DND-41 (cell line): ENCODE data around the gene CD1B.

ENCODE experiments used
- EZH2 ChIP-seq: IDR thresholded peaks from 3 replicates; pipeline ENCODE4 v1.6.1; 2012; ENCODE audit warnings: borderline replicate concordance, low read depth, mild to moderate bottlenecking, moderate library complexity, low read length, inconsistent platforms; ENCODE audit not compliant: severe bottlenecking
- TF ChIP-seq, protein P1 (sequence below): IDR thresholded peaks from 2 replicates; pipeline ENCODE4 v1.5.1; 2012; ENCODE audit warnings: borderline replicate concordance, low read length, moderate library complexity, mild to moderate bottlenecking; ENCODE audit not compliant: poor library complexity, severe bottlenecking; ENCODE audit errors: extremely low read depth

DNA sequence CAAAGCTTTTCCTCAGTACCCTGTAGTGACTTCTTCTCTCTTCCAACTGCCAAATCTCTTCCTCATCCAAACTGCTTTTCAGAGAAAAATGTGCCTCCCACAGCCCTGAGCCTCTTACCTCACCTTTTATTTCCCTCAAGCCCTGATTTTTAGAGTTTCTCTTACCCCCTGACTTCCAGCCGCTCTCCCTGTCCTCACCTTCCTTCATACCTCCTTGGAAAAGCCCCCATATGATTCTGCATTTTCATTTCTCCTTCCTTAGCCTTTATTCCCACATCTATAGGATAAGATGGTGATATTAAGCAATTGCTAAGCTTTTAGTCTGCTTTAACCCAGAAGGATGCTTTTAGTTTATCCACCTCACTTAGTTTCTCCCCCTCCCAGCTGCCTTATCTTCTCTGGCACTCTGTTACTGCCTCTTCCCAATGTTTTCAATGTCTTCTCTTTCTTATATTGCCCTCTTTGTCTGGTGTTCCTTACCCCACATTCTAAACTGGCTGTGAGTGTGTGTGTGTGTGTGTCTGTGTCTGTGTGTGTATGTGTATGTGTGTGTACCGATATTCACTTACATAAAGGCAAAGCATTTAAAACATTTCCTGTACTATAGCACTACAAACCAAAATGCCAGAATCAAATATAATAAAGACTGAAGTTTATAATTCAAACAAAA, at the start of gene CD1B:
- TF ChIP-seq, protein P1, sequence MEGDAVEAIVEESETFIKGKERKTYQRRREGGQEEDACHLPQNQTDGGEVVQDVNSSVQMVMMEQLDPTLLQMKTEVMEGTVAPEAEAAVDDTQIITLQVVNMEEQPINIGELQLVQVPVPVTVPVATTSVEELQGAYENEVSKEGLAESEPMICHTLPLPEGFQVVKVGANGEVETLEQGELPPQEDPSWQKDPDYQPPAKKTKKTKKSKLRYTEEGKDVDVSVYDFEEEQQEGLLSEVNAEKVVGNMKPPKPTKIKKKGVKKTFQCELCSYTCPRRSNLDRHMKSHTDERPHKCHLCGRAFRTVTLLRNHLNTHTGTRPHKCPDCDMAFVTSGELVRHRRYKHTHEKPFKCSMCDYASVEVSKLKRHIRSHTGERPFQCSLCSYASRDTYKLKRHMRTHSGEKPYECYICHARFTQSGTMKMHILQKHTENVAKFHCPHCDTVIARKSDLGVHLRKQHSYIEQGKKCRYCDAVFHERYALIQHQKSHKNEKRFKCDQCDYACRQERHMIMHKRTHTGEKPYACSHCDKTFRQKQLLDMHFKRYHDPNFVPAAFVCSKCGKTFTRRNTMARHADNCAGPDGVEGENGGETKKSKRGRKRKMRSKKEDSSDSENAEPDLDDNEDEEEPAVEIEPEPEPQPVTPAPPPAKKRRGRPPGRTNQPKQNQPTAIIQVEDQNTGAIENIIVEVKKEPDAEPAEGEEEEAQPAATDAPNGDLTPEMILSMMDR: no peak
- TF ChIP-seq EZH2: no peak
